HepG2 (cell line): ENCODE data around the gene MASTL. TPM values are rescaled to one million over a fixed set of nuclear protein-coding genes. Genes with fewer than 3 reads are reported as not detected.

Experiments
- ATAC-seq: fragments of 200-7000 bp; cut with Tn5 transposase; 3 replicates; pipeline ENCODE4 v1.9.1; 2020; ENCODE audit warnings: mild to moderate bottlenecking, moderate library complexity
- BruUV-seq: library from RNA; stranded (reverse); fragments of 400-500 nt; replicated peaks from 2 replicates; lab custom pipeline; 2021; lab: Mats Ljungman, UMichigan
- CTCF ChIA-PET: fragments of 300-600 bp; formaldehyde crosslinking; extraction: SDS; loops from one replicate; lab custom pipeline; 2021; ENCODE audit warnings: low total read pairs, inconsistent platforms, low intra/inter-chr PET ratio; lab: Yijun Ruan, JAX
- POLR2A ChIA-PET: fragments of 350-600 bp; sonication (Branson Sonifier 250); formaldehyde crosslinking; loops from one replicate; lab custom pipeline; 2020; ENCODE audit warnings: antibody characterized with exemption, inconsistent platforms; lab: Yijun Ruan, JAX
- DNase-seq: peaks from one replicate; pipeline ENCODE4 v3.0.0-alpha.2; 2015; ENCODE audit warnings: low spot score
- FAIRE-seq: peaks from 3 replicates; lab custom pipeline; 2011; peaks lifted over from hg19 to GRCh38; lab: Jason Lieb, UNC
- H2AFZ ChIP-seq: one replicate; pipeline ENCODE4 v1.6.1; 2011; ENCODE audit warnings: low read length, inconsistent platforms
- H3K27ac ChIP-seq: fragments of 300-600 bp; 3 replicates; pipeline ENCODE4 v1.8.0; 2011; ENCODE audit warnings: mixed run types, mild to moderate bottlenecking, mixed read lengths, low read length, inconsistent platforms; ENCODE audit not compliant: insufficient read depth; ENCODE audit errors: extremely low read length
- H3K27me3 ChIP-seq, 2 experiments: fragments of 200-600 bp in 1 of 2; 2 replicates in 1 of 2; 3 replicates in 1 of 2; pipeline versions ENCODE4 v1.6.0 to v1.8.0; 2011; ENCODE audit warnings: low read length in 2 of 2, mild to moderate bottlenecking in 2 of 2, moderate library complexity in 2 of 2, inconsistent platforms in 1 of 2; ENCODE audit not compliant: insufficient read depth in 2 of 2, control insufficient read depth in 1 of 2
- H3K36me3 ChIP-seq, 2 experiments: fragments of 200-600 bp in 1 of 2; replicated peaks in 1 of 2; 2 replicates in 1 of 2; 3 replicates in 1 of 2; pipeline versions ENCODE4 v1.5.1 to v1.8.0; 2011; ENCODE audit warnings: low read length in 2 of 2, inconsistent platforms in 1 of 2; ENCODE audit not compliant: insufficient read depth in 2 of 2, control insufficient read depth in 1 of 2
- H3K4me1 ChIP-seq: 2 replicates; pipeline ENCODE4 v1.5.1; 2012; ENCODE audit warnings: low read length, inconsistent platforms; ENCODE audit not compliant: insufficient read depth
- H3K4me2 ChIP-seq: 2 replicates; pipeline ENCODE4 v1.6.0; 2011; ENCODE audit warnings: low read depth, low read length, inconsistent platforms
- H3K4me3 ChIP-seq, 3 experiments: fragments of 200-600 bp in 1 of 3; sonication (generic), shearing (Covaris generic) in 1 of 3; replicated peaks in 1 of 3; 2 replicates each; pipeline ENCODE4 v1.5.1; 2011 to 2016; ENCODE audit warnings: low read length in 3 of 3, inconsistent platforms in 2 of 3, low read depth in 2 of 3, mild to moderate bottlenecking in 2 of 3, control low read depth in 1 of 3, mixed read lengths in 1 of 3; ENCODE audit not compliant: insufficient read depth in 1 of 3
- H3K79me2 ChIP-seq: one replicate; pipeline ENCODE4 v1.6.1; 2011; ENCODE audit warnings: low read length, inconsistent platforms; ENCODE audit not compliant: insufficient read depth
- H3K9ac ChIP-seq: 2 replicates; pipeline ENCODE4 v1.6.0; 2011; ENCODE audit warnings: mild to moderate bottlenecking, low read depth, low read length, inconsistent platforms; ENCODE audit not compliant: insufficient read depth
- H3K9me3 ChIP-seq: 2 replicates; pipeline ENCODE4 v1.5.1; 2012; ENCODE audit warnings: mild to moderate bottlenecking, low read length
- H4K20me1 ChIP-seq: 2 replicates; pipeline ENCODE4 v1.6.0; 2011; ENCODE audit warnings: inconsistent platforms, mild to moderate bottlenecking, low read length, moderate library complexity; ENCODE audit not compliant: insufficient read depth
- ARID2 ChIP-seq: sonication (generic); formaldehyde crosslinking; IDR thresholded peaks from 2 replicates; pipeline ENCODE4 v1.8.1; 2022; ENCODE audit warnings: mild to moderate bottlenecking, missing genetic modification reagents, borderline replicate concordance
- ARNT ChIP-seq: fragments of 450-650 bp; IDR thresholded peaks from 2 replicates; pipeline ENCODE4 v1.6.1; 2017
- CHCHD3 ChIP-seq: sonication (generic); formaldehyde crosslinking; IDR thresholded peaks from 2 replicates; pipeline ENCODE4 v1.8.0; 2022; ENCODE audit warnings: mild to moderate bottlenecking, missing genetic modification reagents, moderate library complexity
- EEA1 ChIP-seq: sonication (generic); formaldehyde crosslinking; IDR thresholded peaks from 2 replicates; pipeline ENCODE4 v1.5.1; 2020; ENCODE audit warnings: mild to moderate bottlenecking, missing genetic modification reagents, borderline replicate concordance
- MAFK ChIP-seq, 2 experiments: IDR thresholded peaks in 1 of 2; conservative IDR thresholded peaks in 1 of 2; 2 replicates each; pipeline ENCODE4 v1.6.1; 2011; ENCODE audit warnings: improper control_type of control experiment in 2 of 2, low read length in 2 of 2
- MTF2 ChIP-seq: sonication (generic); formaldehyde crosslinking; IDR thresholded peaks from 2 replicates; pipeline ENCODE4 v1.5.0; 2020; ENCODE audit warnings: missing genetic modification reagents, borderline replicate concordance
- NFIC ChIP-seq: IDR thresholded peaks from 2 replicates; pipeline ENCODE4 v1.6.1; 2012; ENCODE audit warnings: mild to moderate bottlenecking, low read length, inconsistent platforms
- PAF1 ChIP-seq: IDR thresholded peaks from 2 replicates; pipeline ENCODE4 v1.6.1; 2016; ENCODE audit warnings: missing genetic modification reagents, missing compliant biosample characterization
- RBFOX2 ChIP-seq: fragments of 200-400 bp; formaldehyde crosslinking; IDR thresholded peaks from 2 replicates; pipeline ENCODE4 v1.6.1; 2017; ENCODE audit warnings: low read depth, mild to moderate bottlenecking, low read length
- SRSF1 ChIP-seq: fragments of 200-400 bp; formaldehyde crosslinking; optimal IDR thresholded peaks from 2 replicates; pipeline ENCODE3; 2017; ENCODE audit warnings: mild to moderate bottlenecking, low read depth, low read length, moderate library complexity
- TARDBP ChIP-seq: sonication (generic); formaldehyde crosslinking; IDR thresholded peaks from 2 replicates; pipeline ENCODE4 v1.8.0; 2022; ENCODE audit warnings: mild to moderate bottlenecking, missing genetic modification reagents
- TSC22D2 ChIP-seq: sonication (generic); formaldehyde crosslinking; IDR thresholded peaks from 2 replicates; pipeline ENCODE4 v1.5.1; 2020; ENCODE audit warnings: missing genetic modification reagents, mild to moderate bottlenecking, borderline replicate concordance
- ZEB1 ChIP-seq: IDR thresholded peaks from 2 replicates; pipeline ENCODE4 v1.6.1; 2012; ENCODE audit warnings: mild to moderate bottlenecking, low read depth, inconsistent platforms; ENCODE audit not compliant: insufficient replicate concordance
- ZNF552 ChIP-seq: sonication (generic); formaldehyde crosslinking; IDR thresholded peaks from 2 replicates; pipeline ENCODE4 v1.9.0; 2022; ENCODE audit warnings: missing genetic modification reagents, mild to moderate bottlenecking, borderline replicate concordance
- WGBS: methylation state at CpG from one replicate; pipeline ENCODE4 v1.1.6; 2017; ENCODE audit warnings: low lambda C conversion rate; 5-methylcytosine and 5-hydroxymethylcytosine counted together
- in situ Hi-C: cut with HindIII; loops from 2 replicates; pipeline ENCODE4 v1.10.0; 2017; ENCODE audit warnings: low pct_unique_long_range_greater_than_20kb; ENCODE audit not compliant: extremely low pct_ligation_motif_present
- intact Hi-C: fragments of 100-400 bp; cut with micrococcal nuclease; formaldehyde crosslinking; loops from one replicate; pipeline ENCODE4 v1.10.0; 2022; ENCODE audit not compliant: unreplicated experiment
- polyA plus RNA-seq, 8 experiments: library from polyadenylated mRNA; depleted of rRNA in 3 of 8; stranded (reverse) in 7 of 8; unstranded in 1 of 8; fragments of >200 nt; fragmentation: Illumina TruSeq in 4 of 8; extraction: Trizol in 4 of 8; gene quantifications; 2 replicates each; pipeline versions ENCODE4 v1.2.1 to v1.2.3, GENCODE V29; 2011 to 2016; ENCODE audit warnings: low read depth in 4 of 8, missing spikeins in 1 of 8, mixed read lengths in 1 of 8; ENCODE audit not compliant: insufficient read depth in 1 of 8
- total RNA-seq, 5 experiments: library from RNA; depleted of rRNA; stranded (reverse); fragments of >200 nt; fragmentation: Illumina TruSeq; extraction: Trizol; gene quantifications; 2 replicates each; pipeline ENCODE4 v1.2.3, GENCODE V29; 2016; ENCODE audit warnings: low read depth in 1 of 5
- TF ChIP-seq, protein P1 (sequence below): sonication (generic); formaldehyde crosslinking; IDR thresholded peaks from 2 replicates; pipeline ENCODE4 v1.8.1; 2023; ENCODE audit warnings: mild to moderate bottlenecking, missing genetic modification reagents
- TF ChIP-seq, protein P2 (sequence below): IDR thresholded peaks from 2 replicates; pipeline ENCODE4 v1.6.1; 2016; ENCODE audit warnings: low read depth, missing genetic modification reagents, missing compliant biosample characterization

MASTL gene
- total and polyA plus RNA-seq, 2 of the 13 experiments (the other 11 are each of a cell fraction or from before 2014, with no cell fraction given): 6.0 to 18.0 TPM

- TF ChIP-seq RBFOX2: no peak
These were observed 1.8 kb upstream of the MASTL start (continued) for GRCh38 chr10:27153329-27153728.

GRCh38 chr10:27153845-27154193, 1.3 kb upstream of the MASTL start:
- Histone ChIP-seq H3K9ac (peak overlapping the region; percentile 99), H3K36me3 (peaks cover 4 to 10% of the 10 kb centered on the region in 2 experiments; a peak in 4 of 5 replicates), H3K9me3 (no peaks in the 10 kb centered on the region), H4K20me1 (peaks cover 30% of the 10 kb centered on the region), H2AFZ (no peak overlapping the region), H3K79me2 (peaks cover 81% of the 10 kb centered on the region), H3K4me3 (peak overlapping the region; percentile 94 to 99 (median 96)), H3K27me3 (no peaks in the 10 kb centered on the region; a peak in 1 of 5 replicates), H3K4me2 (peak overlapping the region; percentile 98), H3K4me1 (peaks cover 41% of the 10 kb centered on the region), H3K27ac (peak overlapping the region; percentile 98)
- ATAC-seq: peak; percentile 17
- under 1% methylated on average over 13 of the region's 18 CpGs for whole genome bisulfite sequencing
- no peak for FAIRE-seq
- peak; percentile 16 for DNase-seq
- CTCF ChIA-PET: no interaction called here
- BruUV-seq: TSS peak; percentile 68
- POLR2A ChIA-PET: interaction anchor here (0.7 to 1.6 kb wide), 9 partner anchors 13 to 292 kb away, joined by 3 to 17 read pairs (median 5); partner anchors contain the start of genes ACBD5 and ANKRD26
- in situ Hi-C loops: no loop called here
- intact Hi-C loops: loop anchor here (2.0 to 10.0 kb wide), 4 partner anchors 53 to 459 kb away; partner anchors contain the start of genes ANKRD26 and PDSS1
- TF ChIP-seq TSC22D2 (CRISPR knock-in tag): 0 out of 2 replicates have a peak, but pooled peaks have one; percentile 21
- TF ChIP-seq TARDBP (CRISPR knock-in tag): no peak
- TF ChIP-seq, protein P1, sequence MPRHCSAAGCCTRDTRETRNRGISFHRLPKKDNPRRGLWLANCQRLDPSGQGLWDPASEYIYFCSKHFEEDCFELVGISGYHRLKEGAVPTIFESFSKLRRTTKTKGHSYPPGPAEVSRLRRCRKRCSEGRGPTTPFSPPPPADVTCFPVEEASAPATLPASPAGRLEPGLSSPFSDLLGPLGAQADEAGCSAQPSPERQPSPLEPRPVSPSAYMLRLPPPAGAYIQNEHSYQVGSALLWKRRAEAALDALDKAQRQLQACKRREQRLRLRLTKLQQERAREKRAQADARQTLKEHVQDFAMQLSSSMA (CRISPR knock-in tag): no peak
- TF ChIP-seq ZNF552: no peak
- TF ChIP-seq MTF2 (CRISPR knock-in tag): no peak
- TF ChIP-seq ZEB1: no peak
- TF ChIP-seq PAF1 (CRISPR knock-in tag): no peak
- no peak for TF ChIP-seq MAFK (conservative IDR thresholded peaks at IDR 0.05 in 1 of 2, IDR thresholded peaks at IDR 0.05 in 1 of 2; ENCODE audit: low read length in 2 of 2)
- no peak for TF ChIP-seq NFIC
- no peak for TF ChIP-seq ARID2
- TF ChIP-seq, protein P2, sequence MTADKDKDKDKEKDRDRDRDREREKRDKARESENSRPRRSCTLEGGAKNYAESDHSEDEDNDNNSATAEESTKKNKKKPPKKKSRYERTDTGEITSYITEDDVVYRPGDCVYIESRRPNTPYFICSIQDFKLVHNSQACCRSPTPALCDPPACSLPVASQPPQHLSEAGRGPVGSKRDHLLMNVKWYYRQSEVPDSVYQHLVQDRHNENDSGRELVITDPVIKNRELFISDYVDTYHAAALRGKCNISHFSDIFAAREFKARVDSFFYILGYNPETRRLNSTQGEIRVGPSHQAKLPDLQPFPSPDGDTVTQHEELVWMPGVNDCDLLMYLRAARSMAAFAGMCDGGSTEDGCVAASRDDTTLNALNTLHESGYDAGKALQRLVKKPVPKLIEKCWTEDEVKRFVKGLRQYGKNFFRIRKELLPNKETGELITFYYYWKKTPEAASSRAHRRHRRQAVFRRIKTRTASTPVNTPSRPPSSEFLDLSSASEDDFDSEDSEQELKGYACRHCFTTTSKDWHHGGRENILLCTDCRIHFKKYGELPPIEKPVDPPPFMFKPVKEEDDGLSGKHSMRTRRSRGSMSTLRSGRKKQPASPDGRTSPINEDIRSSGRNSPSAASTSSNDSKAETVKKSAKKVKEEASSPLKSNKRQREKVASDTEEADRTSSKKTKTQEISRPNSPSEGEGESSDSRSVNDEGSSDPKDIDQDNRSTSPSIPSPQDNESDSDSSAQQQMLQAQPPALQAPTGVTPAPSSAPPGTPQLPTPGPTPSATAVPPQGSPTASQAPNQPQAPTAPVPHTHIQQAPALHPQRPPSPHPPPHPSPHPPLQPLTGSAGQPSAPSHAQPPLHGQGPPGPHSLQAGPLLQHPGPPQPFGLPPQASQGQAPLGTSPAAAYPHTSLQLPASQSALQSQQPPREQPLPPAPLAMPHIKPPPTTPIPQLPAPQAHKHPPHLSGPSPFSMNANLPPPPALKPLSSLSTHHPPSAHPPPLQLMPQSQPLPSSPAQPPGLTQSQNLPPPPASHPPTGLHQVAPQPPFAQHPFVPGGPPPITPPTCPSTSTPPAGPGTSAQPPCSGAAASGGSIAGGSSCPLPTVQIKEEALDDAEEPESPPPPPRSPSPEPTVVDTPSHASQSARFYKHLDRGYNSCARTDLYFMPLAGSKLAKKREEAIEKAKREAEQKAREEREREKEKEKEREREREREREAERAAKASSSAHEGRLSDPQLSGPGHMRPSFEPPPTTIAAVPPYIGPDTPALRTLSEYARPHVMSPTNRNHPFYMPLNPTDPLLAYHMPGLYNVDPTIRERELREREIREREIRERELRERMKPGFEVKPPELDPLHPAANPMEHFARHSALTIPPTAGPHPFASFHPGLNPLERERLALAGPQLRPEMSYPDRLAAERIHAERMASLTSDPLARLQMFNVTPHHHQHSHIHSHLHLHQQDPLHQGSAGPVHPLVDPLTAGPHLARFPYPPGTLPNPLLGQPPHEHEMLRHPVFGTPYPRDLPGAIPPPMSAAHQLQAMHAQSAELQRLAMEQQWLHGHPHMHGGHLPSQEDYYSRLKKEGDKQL (CRISPR knock-in tag): no peak
- no peak for TF ChIP-seq CHCHD3 (CRISPR knock-in tag)
- no peak for TF ChIP-seq ARNT
- TF ChIP-seq EEA1 (CRISPR knock-in tag): no peak
- peak; percentile 22 for TF ChIP-seq SRSF1
